Left lung (tissue), 10 donors: ENCODE results near the gene SCARF1. TPM values are rescaled to one million over a fixed set of nuclear protein-coding genes. Genes with fewer than 3 reads are reported as not detected.

ENCODE experiments used
- ATAC-seq: fragments of 200-7000 bp; cut with Tn5 transposase; one replicate; pipeline ENCODE4 v1.9.1; 2020; ENCODE audit warnings: moderate library complexity
- DNase-seq, 4 donors: peaks; one replicate each; pipeline ENCODE4 v3.0.0-alpha.2; 2013 to 2020
- H3K27ac ChIP-seq, 2 donors: fragments of 200-600 bp; sonication (generic) in 1 of 2; one replicate each; pipeline versions ENCODE4 v1.5.0 to v1.8.0; 2020 to 2021
- H3K27me3 ChIP-seq, 2 donors: fragments of 200-600 bp; sonication (generic) in 1 of 2; one replicate each; pipeline versions ENCODE4 v1.5.0 to v1.8.0; 2020 to 2021
- H3K36me3 ChIP-seq, 2 donors: fragments of 200-600 bp; sonication (generic) in 1 of 2; one replicate each; pipeline versions ENCODE4 v1.5.0 to v1.8.0; 2020 to 2021
- H3K4me1 ChIP-seq, 2 donors: fragments of 200-600 bp; one replicate each; pipeline ENCODE4 v1.8.0; 2021
- H3K4me3 ChIP-seq, 2 donors: fragments of 200-600 bp; sonication (generic) in 1 of 2; one replicate each; pipeline versions ENCODE4 v1.5.0 to v1.8.0; 2020 to 2021; ENCODE audit warnings: mild to moderate bottlenecking in 1 of 2
- H3K9me3 ChIP-seq, 2 donors: fragments of 200-600 bp; sonication (generic) in 1 of 2; one replicate each; pipeline versions ENCODE4 v1.5.0 to v1.8.0; 2020 to 2021
- intact Hi-C, 2 donors: fragments of 100-400 bp; cut with DNase I; formaldehyde crosslinking; loops; one replicate each; pipeline versions ENCODE4 v1.11.2 to v1.14.2; 2022
- polyA plus RNA-seq, 6 donors: library from polyadenylated mRNA; unstranded; fragments of 120-200 nt; gene quantifications; one replicate each; pipeline ENCODE4 v1.2.1, GENCODE V29; 2013; ENCODE audit not compliant: insufficient read length in 6 of 6
- total RNA-seq, 2 donors: library from RNA; stranded (reverse); fragmentation: NEBNext Ultra II Directional; extraction: Animal tissue kit (Norgen Biotek cat#: 25700); gene quantifications; one replicate each; pipeline ENCODE4 v1.2.1, GENCODE V29; 2021
- TF ChIP-seq, protein P1 (sequence below), 2 donors: fragments of 200-600 bp; sonication (generic) in 1 of 2; IDR thresholded peaks; one replicate each; pipeline versions ENCODE4 v1.5.0 to v1.8.0; 2021; ENCODE audit warnings: antibody characterized with exemption in 2 of 2
- donor health status: DM: no; HTN: yes; CAD: no.
- donor health status: DM: no; HTN: no; CAD: no.

SCARF1 gene
- total and polyA plus RNA-seq, 8 donors = 17.6 to 33.0 (median 21.5) TPM

GRCh38 chr17:1634841-1635650, 10.5 kb downstream of the SCARF1 start:
- intact Hi-C loops = no loop called here
- no peaks in the 10 kb centered on the region for H3K27me3 ChIP-seq
- peaks cover 0 to 27% of the 10 kb centered on the region in 2 donors for H3K4me1 ChIP-seq
- no peak overlapping the region for H3K27ac ChIP-seq
- peaks cover 0 to 55% of the 10 kb centered on the region in 2 donors for H3K36me3 ChIP-seq
- TF ChIP-seq, protein P1, sequence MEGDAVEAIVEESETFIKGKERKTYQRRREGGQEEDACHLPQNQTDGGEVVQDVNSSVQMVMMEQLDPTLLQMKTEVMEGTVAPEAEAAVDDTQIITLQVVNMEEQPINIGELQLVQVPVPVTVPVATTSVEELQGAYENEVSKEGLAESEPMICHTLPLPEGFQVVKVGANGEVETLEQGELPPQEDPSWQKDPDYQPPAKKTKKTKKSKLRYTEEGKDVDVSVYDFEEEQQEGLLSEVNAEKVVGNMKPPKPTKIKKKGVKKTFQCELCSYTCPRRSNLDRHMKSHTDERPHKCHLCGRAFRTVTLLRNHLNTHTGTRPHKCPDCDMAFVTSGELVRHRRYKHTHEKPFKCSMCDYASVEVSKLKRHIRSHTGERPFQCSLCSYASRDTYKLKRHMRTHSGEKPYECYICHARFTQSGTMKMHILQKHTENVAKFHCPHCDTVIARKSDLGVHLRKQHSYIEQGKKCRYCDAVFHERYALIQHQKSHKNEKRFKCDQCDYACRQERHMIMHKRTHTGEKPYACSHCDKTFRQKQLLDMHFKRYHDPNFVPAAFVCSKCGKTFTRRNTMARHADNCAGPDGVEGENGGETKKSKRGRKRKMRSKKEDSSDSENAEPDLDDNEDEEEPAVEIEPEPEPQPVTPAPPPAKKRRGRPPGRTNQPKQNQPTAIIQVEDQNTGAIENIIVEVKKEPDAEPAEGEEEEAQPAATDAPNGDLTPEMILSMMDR (IDR thresholded peaks at IDR 0.05) = no peak
- DNase-seq (no peak), ATAC-seq (no peak)
- no peaks in the 10 kb centered on the region for H3K9me3 ChIP-seq
- no peak overlapping the region for H3K4me3 ChIP-seq

- peaks cover 19 to 50% of the 10 kb centered on the region in 2 donors for H3K4me1 ChIP-seq
- peak overlapping the region in 1 of 2 donors; percentile 95 for H3K27ac ChIP-seq
- ATAC-seq (no peak), DNase-seq (no peak)
- peaks cover 0 to 18% of the 10 kb centered on the region in 2 donors for H3K36me3 ChIP-seq
- H3K27me3 ChIP-seq = no peaks in the 10 kb centered on the region
- intact Hi-C loops = no loop called here
- H3K4me3 ChIP-seq = no peak overlapping the region
- TF ChIP-seq, protein P1 (IDR thresholded peaks at IDR 0.05) = no peak
- H3K9me3 ChIP-seq = no peaks in the 10 kb centered on the region
Measured at GRCh38 chr17:1630662-1631061, 14.9 kb downstream of the SCARF1 start.

DNA sequence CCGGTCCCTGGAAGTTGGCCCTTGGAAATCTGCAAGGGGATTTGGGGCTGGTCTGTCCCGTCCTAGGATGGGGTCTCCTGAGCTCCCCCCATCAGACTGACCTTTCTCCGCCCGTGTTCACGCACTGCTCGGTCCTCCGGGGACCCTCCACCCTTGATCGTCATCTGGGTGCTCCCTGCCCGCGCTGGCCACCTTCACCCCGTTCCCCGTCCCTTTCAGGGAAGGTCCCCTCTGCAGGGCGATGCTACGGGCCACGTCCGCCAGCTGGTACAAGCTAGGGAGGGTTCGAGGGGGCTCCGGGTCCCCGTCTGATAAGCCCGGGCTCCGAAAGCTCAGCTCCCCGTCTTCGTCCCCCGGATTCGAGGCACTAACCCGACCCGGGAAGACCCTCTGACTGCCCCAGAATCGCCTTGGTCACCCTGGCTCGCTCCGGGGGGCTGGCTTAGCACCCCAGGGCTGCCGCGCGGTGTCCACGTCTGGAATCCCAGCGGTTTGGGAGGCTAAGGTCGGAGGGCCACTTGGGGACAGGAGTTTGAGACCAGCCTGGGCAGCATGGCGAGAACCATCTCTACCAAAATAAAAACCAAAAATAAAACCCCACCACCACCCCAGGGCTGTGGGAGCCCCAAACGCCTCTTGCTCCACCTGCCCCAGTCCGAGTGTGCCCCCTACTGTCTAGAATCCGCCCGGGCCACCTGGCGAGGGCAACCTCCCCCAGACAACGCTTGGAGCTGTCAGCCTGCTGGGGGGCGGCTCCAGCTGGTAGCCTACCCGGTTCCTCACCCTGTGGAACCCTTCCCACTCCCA, 15.8 kb downstream of the SCARF1 start:
- H3K27me3 ChIP-seq = no peaks in the 10 kb centered on the region
- H3K4me1 ChIP-seq = peaks cover 26 to 60% of the 10 kb centered on the region in 2 donors
- H3K27ac ChIP-seq = peak overlapping the region; percentile 95
- peaks cover 0 to 14% of the 10 kb centered on the region in 2 donors for H3K36me3 ChIP-seq
- TF ChIP-seq, protein P1 (IDR thresholded peaks at IDR 0.05) = peak; percentile 65 to 72
- ATAC-seq = peak; percentile 54
- H3K9me3 ChIP-seq = no peaks in the 10 kb centered on the region
- intact Hi-C loops = loop anchor here (2.0 to 10.0 kb wide), 3 partner anchors 55 to 175 kb away; partner anchors contain the start of gene CRK (in 1 of the 2)
- DNase-seq = peak in 3 of 4 donors; percentile 57 to 95 (median 89)
- peak overlapping the region; percentile 78 to 94 for H3K4me3 ChIP-seq

GRCh38 chr17:1628856-1629503, 16.6 kb downstream of the SCARF1 start:
- Histone ChIP-seq H3K4me3 (peak overlapping the region; percentile 78 to 94), H3K9me3 (no peaks in the 10 kb centered on the region), H3K27me3 (no peaks in the 10 kb centered on the region), H3K27ac (peak overlapping the region; percentile 95), H3K36me3 (peaks cover 0 to 14% of the 10 kb centered on the region in 2 donors), H3K4me1 (peaks cover 26 to 67% of the 10 kb centered on the region in 2 donors)
- ATAC-seq (peak; percentile 86), DNase-seq (peak; percentile 92 to 96 (median 95))
- TF ChIP-seq, protein P1 (IDR thresholded peaks at IDR 0.05) = peak; percentile 20 to 44
- intact Hi-C loops = loop anchor here (2.0 to 10.0 kb wide), 3 partner anchors 54 to 174 kb away; partner anchors contain the start of gene CRK (in 1 of the 2)
